HG03045 (cell line): ENCODE data around the gene CTCFL.

Experiments
- ATAC-seq: cut with Tn5 transposase; IDR thresholded peaks from one replicate; pipeline ENCODE4 v1.9.1; 2021; ENCODE audit warnings: mild to moderate bottlenecking, moderate library complexity; ENCODE audit not compliant: unreplicated experiment

The CTCFL gene

DNA sequence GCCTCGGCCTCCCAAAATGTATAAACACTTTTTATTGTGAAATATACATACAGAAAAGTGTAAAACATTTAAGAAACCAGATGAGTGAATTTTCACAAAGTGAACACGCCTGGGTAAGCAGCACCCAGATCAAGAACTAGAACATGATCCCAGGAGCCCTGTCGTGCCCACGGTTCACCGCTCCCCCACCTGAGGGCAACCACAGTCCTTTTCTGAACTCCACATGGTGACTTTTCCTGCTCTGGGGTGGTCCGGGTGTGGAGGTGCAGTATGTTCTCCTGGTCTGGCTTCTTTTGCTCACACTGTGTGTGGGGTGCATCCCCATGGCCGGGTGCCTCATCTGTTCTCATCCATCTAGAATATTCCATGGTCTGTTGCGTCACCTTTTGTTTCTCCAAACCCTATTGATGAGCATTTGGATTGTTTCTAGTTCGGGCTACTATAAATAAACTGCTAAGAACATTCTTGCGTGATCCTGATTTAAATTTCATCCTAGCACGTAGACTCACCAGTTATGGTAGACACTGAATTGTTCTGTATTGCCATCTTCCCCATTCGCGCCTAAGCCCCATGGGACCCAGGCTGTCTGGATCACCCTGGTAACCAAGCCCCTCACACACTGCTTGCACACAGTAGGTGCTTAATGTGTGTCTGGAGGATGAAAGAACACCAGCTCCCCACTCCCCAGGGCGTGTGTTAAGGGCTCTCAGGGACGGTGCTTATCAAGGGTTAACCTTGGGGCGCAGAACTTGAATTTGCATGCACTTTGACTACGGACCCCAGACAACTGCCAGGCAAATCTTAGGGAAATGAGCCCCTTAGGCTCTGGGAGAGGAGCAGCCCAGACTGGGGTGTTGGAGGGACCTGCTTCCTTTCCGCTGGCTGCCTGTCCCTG is 56.2 kb downstream of the CTCFL start:
- ATAC-seq: no peak

DNA sequence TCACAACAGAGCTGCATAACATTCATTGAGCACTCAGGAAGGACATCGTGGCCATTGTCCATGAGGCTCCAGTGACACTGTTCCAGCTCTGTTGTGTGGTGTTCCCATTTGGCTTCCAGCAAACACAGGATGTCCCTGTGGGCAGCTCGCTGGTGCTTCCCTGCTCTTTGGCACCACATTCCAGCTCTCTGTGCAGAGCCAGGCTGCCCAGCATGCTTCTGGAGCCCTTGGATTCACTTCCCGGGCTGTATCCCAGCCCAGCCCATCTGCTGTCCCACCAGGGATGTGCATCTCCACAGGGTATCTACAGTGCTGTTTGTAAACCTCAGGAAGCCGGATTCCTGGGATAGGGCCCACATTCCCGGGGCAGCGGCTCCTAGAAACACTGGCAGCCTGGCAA is 57.2 kb downstream of the CTCFL start:
- ATAC-seq: no peak

- no peak for ATAC-seq
Observed at GRCh38 chr20:57465943-57466342, 59.0 kb downstream of the CTCFL start.

- ATAC-seq: no peak
Observed at GRCh38 chr20:57465486-57465885, 59.5 kb downstream of the CTCFL start.

- ATAC-seq: no peak
Observed at GRCh38 chr20:57464642-57465211, 60.2 kb downstream of the CTCFL start.

DNA sequence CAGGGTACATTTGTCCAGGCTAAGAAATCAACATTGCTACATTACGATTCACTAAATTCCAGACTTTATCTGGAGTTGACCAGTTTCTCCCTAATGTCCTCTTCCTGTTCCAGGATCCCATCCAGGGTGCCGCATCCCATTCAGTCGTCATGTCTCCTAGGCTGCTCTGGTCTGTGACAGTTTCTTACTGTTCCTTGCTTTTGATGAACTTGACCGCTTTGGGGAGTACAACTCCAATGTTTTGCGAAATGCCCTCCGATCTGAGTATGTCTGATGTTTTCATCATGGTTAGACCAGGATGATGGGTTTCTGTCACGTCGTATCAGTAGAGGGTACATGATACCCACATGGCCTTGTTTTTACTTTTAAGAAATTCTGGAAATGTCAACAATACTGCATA is 62.2 kb downstream of the CTCFL start:
- no peak for ATAC-seq

- ATAC-seq: no peak
Observed at GRCh38 chr20:57461726-57462125, 63.2 kb downstream of the CTCFL start.

GRCh38 chr20:57460781-57461465 is 64.0 kb downstream of the CTCFL start:
- no peak for ATAC-seq

DNA sequence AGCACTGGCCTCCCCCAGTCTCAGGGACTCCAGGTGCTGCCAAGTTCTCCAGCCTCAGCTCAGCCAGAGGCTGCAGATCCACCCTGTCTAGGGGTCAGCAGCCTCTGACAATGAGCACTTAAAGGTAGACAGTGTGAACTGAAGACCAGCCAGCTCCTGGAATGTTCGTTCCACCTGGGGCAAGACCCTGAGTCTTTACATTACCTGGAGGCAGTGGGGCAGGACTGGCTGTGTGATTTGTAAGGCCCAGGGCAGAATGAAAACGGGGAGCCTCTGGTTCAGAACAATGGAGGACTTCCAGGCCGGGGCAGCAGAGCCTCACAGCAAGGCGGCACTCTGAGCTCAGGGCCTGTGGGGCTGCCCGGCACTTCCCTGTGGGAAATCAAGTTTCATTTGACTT is 65.0 kb downstream of the CTCFL start:
- ATAC-seq: no peak

DNA sequence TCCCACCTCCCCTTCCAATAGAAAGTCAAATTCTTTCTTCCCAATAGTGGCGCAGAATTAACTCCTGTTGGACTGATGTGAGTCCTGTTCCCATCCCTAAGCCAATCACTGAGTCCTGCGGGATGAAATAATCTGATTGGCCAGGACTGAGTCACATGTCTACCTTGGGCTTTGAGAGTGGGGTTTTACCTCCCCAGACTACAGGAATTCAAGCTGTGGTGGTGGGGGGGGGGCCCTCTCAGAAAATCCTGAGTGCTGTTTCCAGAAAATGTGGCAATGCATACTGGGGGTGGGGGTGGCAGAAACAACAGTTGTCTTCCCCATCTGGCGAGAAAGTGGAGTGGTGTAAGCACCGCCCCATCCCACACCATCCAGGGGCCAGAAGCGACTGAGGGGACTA is 65.7 kb downstream of the CTCFL start:
- ATAC-seq: no peak

GRCh38 chr20:57458400-57459160 is 66.4 kb downstream of the CTCFL start:
- no peak for ATAC-seq

GRCh38 chr20:57457243-57458095 is 67.5 kb downstream of the CTCFL start:
- ATAC-seq: no peak

GRCh38 chr20:57456116-57456515 is 68.8 kb downstream of the CTCFL start:
- ATAC-seq: no peak

DNA sequence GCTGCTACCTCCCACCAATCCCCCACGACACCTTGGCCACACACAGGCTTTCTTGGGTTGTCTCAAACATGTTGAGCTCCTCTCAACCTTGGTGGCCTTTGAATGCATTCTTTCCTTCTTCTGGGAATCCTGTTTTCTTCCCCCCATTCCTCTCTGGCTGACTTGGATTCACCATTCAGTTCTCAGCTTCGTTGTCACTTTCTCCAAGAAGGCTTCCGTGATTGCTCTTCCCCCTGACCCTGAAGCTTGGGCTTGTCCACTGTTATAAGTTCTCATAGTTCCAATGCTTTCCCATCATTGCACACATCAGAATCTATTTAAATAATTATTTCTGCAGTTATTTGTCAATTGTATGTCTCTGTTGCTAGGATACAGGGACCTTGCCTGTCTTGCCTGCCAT is 69.6 kb downstream of the CTCFL start:
- no peak for ATAC-seq

DNA sequence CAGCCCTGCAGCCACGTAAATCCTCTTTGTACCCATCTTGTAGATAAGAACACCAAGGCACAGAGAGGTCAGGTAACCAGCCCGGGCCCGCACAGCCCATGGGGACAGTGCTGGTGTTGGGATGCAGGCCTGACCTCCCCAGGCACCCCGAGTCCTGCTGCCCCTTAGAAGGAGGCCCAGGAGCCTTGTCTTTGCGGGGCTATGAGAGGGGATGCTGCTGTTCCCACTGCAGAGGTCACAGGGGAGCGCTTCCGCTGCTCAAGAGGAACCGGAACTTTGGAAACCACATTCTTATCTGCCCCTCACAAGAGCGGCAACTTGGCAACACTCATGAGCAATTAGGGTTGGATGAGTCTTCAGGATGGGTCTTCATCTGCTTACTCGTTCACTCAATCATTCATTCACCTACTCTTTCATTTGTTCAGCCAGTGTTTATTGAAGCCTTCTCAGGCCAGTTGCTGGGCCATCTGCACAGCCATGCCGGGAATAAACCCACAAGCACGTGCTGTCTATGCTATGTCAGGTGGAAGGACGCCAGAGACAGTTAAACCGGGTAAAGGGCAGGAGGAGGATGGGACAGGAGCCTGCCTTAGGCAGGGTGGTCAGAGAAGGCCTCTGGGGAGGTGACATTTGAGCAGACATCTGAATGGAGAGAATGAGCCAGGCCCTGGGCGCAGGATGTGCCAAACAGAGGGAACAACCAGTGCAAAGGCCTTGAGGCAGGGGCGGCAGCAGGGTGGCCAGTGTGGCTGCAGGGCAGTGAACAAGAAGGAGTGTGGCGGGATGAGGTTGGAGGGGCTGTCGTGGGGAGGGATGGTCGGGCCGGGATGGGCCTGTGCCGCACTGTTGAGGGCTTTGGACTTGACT is 72.9 kb downstream of the CTCFL start:
- ATAC-seq: no peak

GRCh38 chr20:57451431-57451794 is 73.5 kb downstream of the CTCFL start:
- ATAC-seq: no peak

- ATAC-seq: no peak
Observed at GRCh38 chr20:57450931-57451330, 74.0 kb downstream of the CTCFL start.

DNA sequence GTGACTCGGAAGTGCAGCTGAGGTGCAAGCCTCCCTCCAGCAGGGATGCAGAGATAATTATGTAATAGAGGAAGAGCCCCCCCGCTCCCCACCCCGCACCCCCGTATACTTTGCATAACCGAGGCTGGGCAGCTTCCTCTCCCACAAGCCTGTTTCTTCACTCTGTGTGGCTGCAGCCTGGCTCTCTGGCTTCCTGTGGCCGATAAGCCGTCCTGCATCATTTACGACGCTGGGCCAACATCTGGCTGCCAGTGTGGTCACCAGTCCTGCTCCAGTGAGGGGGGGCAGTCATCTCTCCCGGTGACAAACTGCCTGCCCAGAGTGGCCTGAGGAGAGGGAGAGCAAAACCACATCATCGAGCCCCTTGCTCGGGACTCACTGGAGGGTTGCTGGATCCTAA is 74.5 kb downstream of the CTCFL start:
- ATAC-seq: peak; percentile 56
